H1 (cell line): ENCODE results near the gene LAMA4. TPM values are rescaled to one million over a fixed set of nuclear protein-coding genes. Genes with fewer than 3 reads are reported as not detected.

Experiments used
- CTCF ChIA-PET: fragments of 300-600 bp; sonication (Branson Sonifier 250); formaldehyde crosslinking; loops from one replicate; lab custom pipeline; 2021; ENCODE audit not compliant: partially characterized antibody; lab: Charles Lee
- POLR2A ChIA-PET: fragments of 300-600 bp; sonication (Branson Sonifier 250); formaldehyde crosslinking; loops from one replicate; lab custom pipeline; 2021; ENCODE audit warnings: inconsistent platforms; ENCODE audit not compliant: partially characterized antibody; lab: Charles Lee
- DNase-seq, 2 experiments: peaks; one replicate each; pipeline versions ENCODE4 v3.0.0 to v3.0.0-alpha.2; 2010 to 2022; ENCODE audit warnings: low spot score in 2 of 2, low read depth in 1 of 2, mixed read lengths in 1 of 2
- FAIRE-seq: peaks from 2 replicates; lab custom pipeline; 2011; peaks lifted over from hg19 to GRCh38; lab: Jason Lieb, UNC
- H2AFZ ChIP-seq: 2 replicates; pipeline ENCODE4 v1.8.1; 2012; ENCODE audit warnings: low read length, inconsistent platforms
- H2AK5ac ChIP-seq: 2 replicates; pipeline ENCODE4 v1.6.1; 2013; ENCODE audit warnings: low read depth, low read length
- H2BK120ac ChIP-seq: replicated peaks from 2 replicates; pipeline ENCODE3; 2013; ENCODE audit warnings: low read depth, low read length, inconsistent platforms
- H2BK12ac ChIP-seq: 2 replicates; pipeline ENCODE4 v1.6.1; 2013; ENCODE audit warnings: low read depth, low read length
- H2BK15ac ChIP-seq: 2 replicates; pipeline ENCODE4 v1.6.1; 2013; ENCODE audit warnings: low read length
- H2BK20ac ChIP-seq: 2 replicates; pipeline ENCODE4 v1.6.1; 2013; ENCODE audit warnings: low read length
- H2BK5ac ChIP-seq: 2 replicates; pipeline ENCODE4 v1.6.1; 2013; ENCODE audit warnings: low read depth, low read length
- H3K14ac ChIP-seq: 2 replicates; pipeline ENCODE4 v1.6.1; 2013; ENCODE audit warnings: inconsistent platforms; ENCODE audit not compliant: insufficient read length
- H3K18ac ChIP-seq: 2 replicates; pipeline ENCODE4 v1.6.1; 2013; ENCODE audit warnings: low read length; ENCODE audit errors: extremely low read depth
- H3K23ac ChIP-seq: 2 replicates; pipeline ENCODE4 v1.6.1; 2013; ENCODE audit warnings: inconsistent platforms; ENCODE audit not compliant: insufficient read length
- H3K23me2 ChIP-seq: 2 replicates; pipeline ENCODE4 v1.6.1; 2013; ENCODE audit warnings: low read depth, low read length
- H3K27ac ChIP-seq: 2 replicates; pipeline ENCODE4 v1.6.1; 2011; ENCODE audit warnings: low read depth, low read length, inconsistent platforms
- H3K27me3 ChIP-seq, 4 experiments: replicated peaks in 1 of 4; 1 replicate in 1 of 4; 2 replicates in 3 of 4; pipeline versions ENCODE4 v1.6.1 to v1.8.1; 2011 to 2013; ENCODE audit warnings: low read length in 3 of 4, mild to moderate bottlenecking in 3 of 4, inconsistent platforms in 2 of 4, mixed read lengths in 2 of 4, moderate library complexity in 1 of 4; ENCODE audit not compliant: control insufficient read depth in 3 of 4, insufficient read depth in 3 of 4; ENCODE audit errors: extremely low read depth in 1 of 4
- H3K36me3 ChIP-seq, 4 experiments: 2 replicates each; pipeline versions ENCODE4 v1.6.1 to v1.8.1; 2011 to 2013; ENCODE audit warnings: mild to moderate bottlenecking in 4 of 4, low read length in 3 of 4, moderate library complexity in 2 of 4, control low read depth in 1 of 4, inconsistent platforms in 1 of 4; ENCODE audit not compliant: insufficient read depth in 4 of 4, control insufficient read depth in 2 of 4
- H3K4ac ChIP-seq: replicated peaks from 2 replicates; pipeline ENCODE3; 2013; ENCODE audit warnings: low read length, low read depth, mixed read lengths, inconsistent platforms; ENCODE audit not compliant: insufficient read length
- H3K4me1 ChIP-seq, 4 experiments: replicated peaks in 1 of 4; 1 replicate in 1 of 4; 2 replicates in 3 of 4; pipeline versions ENCODE4 v1.6.1 to v1.8.1; 2011 to 2013; ENCODE audit warnings: low read length in 3 of 4, inconsistent platforms in 2 of 4, mixed read lengths in 1 of 4; ENCODE audit not compliant: insufficient read depth in 4 of 4, control insufficient read depth in 3 of 4
- H3K4me2 ChIP-seq, 2 experiments: 2 replicates each; pipeline versions ENCODE4 v1.6.1 to v1.8.1; 2011 to 2013; ENCODE audit warnings: low read depth in 2 of 2, low read length in 2 of 2, control low read depth in 1 of 2, inconsistent platforms in 1 of 2, mild to moderate bottlenecking in 1 of 2; ENCODE audit not compliant: insufficient read depth in 1 of 2
- H3K4me3 ChIP-seq, 4 experiments: fragments of 200-600, 300-600 bp in 1 of 4; sonication (generic), shearing (Covaris generic), sonication (Bioruptor Twin) in 1 of 4; 2 replicates each; pipeline versions ENCODE4 v1.5.1 to v1.8.1; 2011 to 2016; ENCODE audit warnings: low read length in 4 of 4, low read depth in 3 of 4, control low read depth in 2 of 4, inconsistent platforms in 2 of 4, mild to moderate bottlenecking in 2 of 4, mixed read lengths in 1 of 4, moderate library complexity in 1 of 4; ENCODE audit not compliant: insufficient read depth in 2 of 4; ENCODE audit errors: extremely low read depth in 1 of 4
- H3K56ac ChIP-seq: replicated peaks from 2 replicates; pipeline ENCODE3; 2013; ENCODE audit warnings: low read depth, mild to moderate bottlenecking, mixed read lengths, low read length, inconsistent platforms; ENCODE audit not compliant: insufficient read length
- H3K79me1 ChIP-seq: 2 replicates; pipeline ENCODE4 v1.6.1; 2013; ENCODE audit warnings: low read depth, low read length, control low read depth
- H3K79me2 ChIP-seq, 2 experiments: 2 replicates each; pipeline versions ENCODE4 v1.6.1 to v1.8.1; 2012 to 2013; ENCODE audit warnings: low read length in 2 of 2, mild to moderate bottlenecking in 2 of 2, inconsistent platforms in 1 of 2; ENCODE audit not compliant: insufficient read depth in 2 of 2, control insufficient read depth in 1 of 2
- H3K9ac ChIP-seq, 4 experiments: replicated peaks in 1 of 4; 1 replicate in 1 of 4; 2 replicates in 3 of 4; pipeline versions ENCODE4 v1.6.1 to v1.8.1; 2011 to 2013; ENCODE audit warnings: low read depth in 3 of 4, low read length in 3 of 4, control low read depth in 2 of 4, mild to moderate bottlenecking in 2 of 4, moderate library complexity in 2 of 4, inconsistent platforms in 1 of 4; ENCODE audit errors: extremely low read depth in 1 of 4
- H3K9me3 ChIP-seq, 2 experiments: 2 replicates each; pipeline versions ENCODE4 v1.6.1 to v1.8.1; 2012 to 2013; ENCODE audit warnings: mild to moderate bottlenecking in 2 of 2, moderate library complexity in 2 of 2, control low read depth in 1 of 2, inconsistent platforms in 1 of 2, low read depth in 1 of 2, low read length in 1 of 2, mixed read lengths in 1 of 2; ENCODE audit not compliant: insufficient read depth in 2 of 2
- H4K20me1 ChIP-seq, 2 experiments: replicated peaks in 1 of 2; 2 replicates each; pipeline versions ENCODE3 to v1.8.1; 2011 to 2013; ENCODE audit warnings: inconsistent platforms in 2 of 2, low read length in 2 of 2, mild to moderate bottlenecking in 1 of 2; ENCODE audit not compliant: insufficient read depth in 2 of 2, control insufficient read depth in 1 of 2
- H4K5ac ChIP-seq: 2 replicates; pipeline ENCODE4 v1.6.1; 2013; ENCODE audit warnings: low read length, low read depth, mixed read lengths, inconsistent platforms; ENCODE audit not compliant: insufficient read length
- H4K8ac ChIP-seq: 2 replicates; pipeline ENCODE4 v1.8.0; 2013; ENCODE audit warnings: mild to moderate bottlenecking, moderate library complexity, low read length, inconsistent platforms; ENCODE audit not compliant: insufficient read depth; ENCODE audit errors: extremely low read depth
- H4K91ac ChIP-seq: replicated peaks from 2 replicates; pipeline ENCODE3; 2013; ENCODE audit warnings: low read length, mixed read lengths, inconsistent platforms; ENCODE audit not compliant: insufficient read length
- EZH2 ChIP-seq: fragments of 200-600 bp; sonication (generic); IDR thresholded peaks from 2 replicates; pipeline ENCODE4 v1.7.1; 2012; ENCODE audit warnings: low read depth, mild to moderate bottlenecking, moderate library complexity, low read length, inconsistent platforms; ENCODE audit not compliant: severe bottlenecking
- JUN ChIP-seq: IDR thresholded peaks from 2 replicates; pipeline ENCODE4 v1.6.1; 2011; ENCODE audit warnings: low read depth, mild to moderate bottlenecking, improper control_type of control experiment, low read length
- TCF12 ChIP-seq: IDR thresholded peaks from 2 replicates; pipeline ENCODE4 v1.6.1; 2011; ENCODE audit warnings: low read depth, mild to moderate bottlenecking, low read length
- WGBS, 2 experiments: shearing (Covaris generic) in 1 of 2; methylation state at CpG; one replicate each; pipeline versions ENCODE4 v1.1.6 to v1.1.7; 2013 to 2015; ENCODE audit warnings: low lambda C conversion rate in 2 of 2, mixed read lengths in 2 of 2, inconsistent platforms in 1 of 2, low coverage in 1 of 2, missing lambda C conversion rate in 1 of 2; ENCODE audit not compliant: insufficient replicate concordance in 2 of 2, insufficient coverage in 1 of 2, insufficient read length in 1 of 2; ENCODE audit errors: extremely low coverage in 1 of 2, missing lambda C conversion rate in 1 of 2; 5-methylcytosine and 5-hydroxymethylcytosine counted together
- polyA plus RNA-seq, 7 experiments: library from polyadenylated mRNA; depleted of rRNA in 3 of 7; stranded (reverse) in 5 of 7; unstranded in 2 of 7; fragments of >200 nt in 5 of 7; fragments of 200-250 nt in 2 of 7; gene quantifications; 1 replicate in 5 of 7; 2 replicates in 1 of 7; 4 replicates in 1 of 7; pipeline versions ENCODE4 v1.2.1 to v1.2.3, GENCODE V29; 2011 to 2013; ENCODE audit warnings: missing spikeins in 2 of 7, mixed read lengths in 2 of 7
- total RNA-seq: library from RNA; stranded (reverse); fragmentation: NEBNext Ultra II Directional; extraction: Animal tissue kit (Norgen Biotek cat#: 25700); gene quantifications from 2 replicates; pipeline ENCODE4 v1.2.1, GENCODE V29; 2021

Gene LAMA4
- total and polyA plus RNA-seq, 2 of the 8 experiments (the other 6 are each of a cell fraction or from before 2014, with no cell fraction given) = 0.95 to 1.5 TPM

DNA sequence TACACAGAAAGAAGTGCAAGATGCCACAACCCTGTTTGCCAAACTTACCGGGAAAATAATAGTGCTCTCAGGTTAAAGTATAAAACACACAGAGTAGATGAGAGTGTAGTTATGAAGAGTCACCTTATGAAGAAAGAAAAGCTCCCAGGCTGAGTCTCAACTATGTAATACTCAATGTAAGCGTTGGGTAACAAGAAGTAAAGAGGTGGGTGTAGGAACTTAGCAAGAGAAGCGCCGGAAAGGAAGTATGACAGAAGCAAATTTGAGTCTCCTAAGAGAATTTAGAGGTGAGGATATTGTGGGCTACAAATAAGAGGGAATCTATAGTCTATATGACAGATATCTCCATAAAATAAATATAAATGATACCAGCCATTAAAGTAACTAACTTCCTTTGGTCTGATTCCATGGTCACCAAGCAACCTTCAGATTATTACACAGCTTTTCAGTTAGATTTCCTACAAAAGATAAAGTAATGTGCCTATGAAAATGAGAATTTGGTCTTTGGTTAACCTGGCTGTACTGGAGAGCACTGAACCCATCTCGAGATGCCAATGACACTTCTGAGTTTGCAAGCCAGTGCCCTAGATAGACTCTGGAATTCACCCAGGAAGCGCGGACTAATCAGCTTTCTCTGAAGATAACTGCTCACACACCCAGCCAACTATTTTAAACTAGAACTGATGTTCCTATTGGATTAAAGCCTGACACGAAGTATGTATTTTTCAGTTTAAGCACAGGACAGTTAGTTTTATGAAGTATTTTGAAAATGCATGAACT is 168.9 kb downstream of the LAMA4 start:
- no peak overlapping the region for H2BK15ac ChIP-seq
- H3K79me2 ChIP-seq = no peaks in the 10 kb centered on the region
- H3K18ac ChIP-seq = no peak overlapping the region
- H3K36me3 ChIP-seq = peaks cover 0 to 11% (median 0%) of the 10 kb centered on the region in 4 experiments; a peak in 3 of 8 replicates
- H2BK5ac ChIP-seq = no peak overlapping the region
- no peak overlapping the region for H2AFZ ChIP-seq
- H3K4me3 ChIP-seq = no peak overlapping the region
- no peak overlapping the region for H3K27ac ChIP-seq
- FAIRE-seq = no peak
- peaks cover 6% of the 10 kb centered on the region; the same call in 1 of the 2 replicates for H3K23me2 ChIP-seq
- CTCF ChIA-PET = interaction anchor here (1.0 to 3.6 kb wide), 6 partner anchors 12 to 78 kb away, joined by 3 to 21 read pairs (median 3); no protein-coding TSS in a partner anchor
- no peak overlapping the region for H3K14ac ChIP-seq
- H3K79me1 ChIP-seq = no peaks in the 10 kb centered on the region
- WGBS, 2 experiments = 90% methylated on average over 8 of the region's 8 CpGs; no CpG with 5 or more reads in 1 of the 2 experiments
- no peaks in the 10 kb centered on the region for H3K9me3 ChIP-seq
- H4K5ac ChIP-seq = no peak overlapping the region
- no peak overlapping the region for H4K8ac ChIP-seq
- no peak for DNase-seq
- H4K20me1 ChIP-seq = no peaks in the 10 kb centered on the region
- H3K4ac ChIP-seq = no peak overlapping the region
- no peak overlapping the region for H2BK120ac ChIP-seq
- H2AK5ac ChIP-seq = no peak overlapping the region
- H3K56ac ChIP-seq = no peak overlapping the region
- H3K27me3 ChIP-seq = no peaks in the 10 kb centered on the region
- no peaks in the 10 kb centered on the region for H3K4me1 ChIP-seq
- no peak overlapping the region for H3K4me2 ChIP-seq
- no peak overlapping the region for H2BK20ac ChIP-seq
- POLR2A ChIA-PET = interaction anchor here (1.0 kb wide), 2 partner anchors 10 to 16 kb away, joined by 3 read pairs; no protein-coding TSS in a partner anchor
- TF ChIP-seq EZH2 (no peak), JUN (no peak), TCF12 (no peak)
- H2BK12ac ChIP-seq = no peak overlapping the region
- no peak overlapping the region for H4K91ac ChIP-seq
- no peak overlapping the region for H3K23ac ChIP-seq
- H3K9ac ChIP-seq = no peak overlapping the region
